ENCODE results near the gene B3GNT9. TPM values are rescaled to one million over a fixed set of nuclear protein-coding genes. Genes with fewer than 3 reads are reported as not detected.

The B3GNT9 gene
- total RNA-seq, 2 experiments from 2014 or later, result 2.0 to 2.1 TPM

DNA sequence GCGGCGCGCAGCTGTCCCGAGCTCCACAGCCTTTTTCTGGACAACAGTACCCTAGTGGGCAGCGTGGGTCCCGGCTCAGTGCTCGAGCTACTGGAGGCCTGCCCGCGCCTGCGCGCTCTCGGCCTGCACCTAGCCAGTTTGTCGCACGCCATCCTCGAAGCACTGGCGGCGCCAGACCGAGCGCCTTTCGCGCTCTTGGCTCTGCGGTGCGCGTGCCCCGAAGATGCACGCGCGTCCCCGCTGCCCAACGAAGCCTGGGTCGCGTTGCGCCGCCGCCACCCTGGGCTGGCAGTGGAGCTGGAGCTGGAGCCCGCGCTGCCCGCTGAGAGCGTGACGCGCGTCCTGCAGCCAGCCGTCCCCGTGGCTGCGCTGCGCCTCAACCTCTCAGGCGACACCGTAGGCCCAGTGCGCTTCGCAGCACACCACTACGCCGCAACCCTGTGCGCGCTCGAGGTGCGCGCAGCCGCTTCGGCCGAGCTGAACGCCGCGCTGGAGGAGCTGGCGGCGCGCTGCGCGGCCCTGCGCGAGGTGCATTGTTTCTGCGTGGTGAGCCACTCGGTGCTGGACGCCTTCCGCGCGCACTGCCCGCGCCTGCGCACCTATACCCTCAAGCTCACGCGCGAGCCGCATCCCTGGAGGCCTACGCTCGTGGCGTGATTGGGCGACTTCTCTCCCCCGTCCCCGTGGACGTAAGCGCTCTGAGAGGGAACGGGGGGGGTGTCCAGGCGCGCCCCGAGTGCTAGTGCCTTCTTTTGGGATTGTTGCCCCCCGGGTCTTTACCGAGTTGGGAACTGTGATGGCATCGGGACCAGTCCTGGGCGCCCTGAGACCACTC is 12.6 kb upstream of the B3GNT9 start:
- POLR2A ChIA-PET, result interaction anchor here (0.9 to 1.1 kb wide), 2 partner anchors 10 to 11 kb away, joined by 3 to 4 read pairs; no protein-coding TSS in a partner anchor
- CTCF ChIA-PET, result interaction anchor here (0.9 to 4.1 kb wide), 9 partner anchors 8 to 206 kb away, joined by 3 to 26 read pairs (median 4); no protein-coding TSS in a partner anchor

DNA sequence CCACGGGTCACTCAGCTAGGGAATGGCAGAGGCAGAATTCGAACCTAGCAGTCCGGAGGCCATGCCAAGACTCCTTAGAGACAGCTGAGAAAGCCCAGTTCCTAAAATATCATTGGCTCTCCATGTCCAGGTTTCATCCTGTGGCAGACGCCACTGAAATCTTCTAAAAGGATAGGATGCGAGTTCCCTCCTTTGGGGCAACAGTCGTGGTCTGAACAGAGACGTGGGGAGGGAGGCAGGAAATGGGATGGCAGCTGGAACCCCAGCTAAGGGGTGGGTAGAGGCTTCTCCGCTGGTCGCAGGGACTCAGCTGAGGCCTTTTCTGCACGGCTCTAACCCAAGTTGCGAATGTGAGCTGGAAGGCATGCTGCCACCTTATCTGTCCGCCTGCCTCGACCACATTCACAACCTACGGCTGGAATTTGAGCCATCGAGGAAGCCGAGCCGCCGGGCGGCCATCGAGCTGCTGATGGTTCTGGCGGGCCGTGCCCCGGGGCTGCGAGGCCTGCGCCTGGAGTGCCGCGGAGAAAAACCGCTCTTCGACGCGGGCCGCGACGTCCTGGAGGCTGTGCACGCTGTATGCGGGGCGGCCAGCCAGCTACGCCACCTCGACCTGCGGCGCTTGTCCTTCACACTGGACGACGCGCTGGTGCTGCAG is 11.8 kb upstream of the B3GNT9 start:
- CTCF ChIA-PET, result interaction anchor here (0.6 to 4.1 kb wide), 9 partner anchors 7 to 209 kb away, joined by 3 to 26 read pairs (median 5); no protein-coding TSS in a partner anchor
- POLR2A ChIA-PET, result interaction anchor here (0.6 to 1.1 kb wide), 4 partner anchors 9 to 1594 kb away, joined by 3 to 4 read pairs (median 4); no protein-coding TSS in a partner anchor

DNA sequence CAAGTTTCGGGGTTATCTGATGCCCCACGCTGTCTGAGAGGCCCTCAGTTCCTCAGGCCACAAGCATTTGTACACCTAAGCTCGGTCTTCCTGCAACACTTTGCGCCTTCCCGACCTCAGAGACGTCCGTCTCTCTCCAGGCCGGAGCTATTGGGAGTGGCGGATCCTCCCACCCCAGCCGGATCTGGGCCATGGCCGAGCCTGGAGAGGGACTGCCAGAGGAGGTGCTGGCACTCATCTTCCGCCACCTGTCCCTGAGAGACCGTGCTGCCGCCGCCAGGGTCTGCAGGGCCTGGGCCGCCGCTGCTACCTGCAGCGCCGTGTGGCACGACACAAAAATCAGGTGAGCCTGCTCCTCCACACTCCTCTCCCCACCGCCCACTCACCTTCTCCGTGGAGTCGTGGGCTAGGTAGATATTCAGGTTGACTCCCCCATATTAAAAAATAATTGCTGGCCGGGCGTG is 10.8 kb upstream of the B3GNT9 start:
- ChIA-PET POLR2A (interaction anchor here (0.5 kb wide), 1 partner anchor 229 kb away, joined by 3 read pairs; no protein-coding TSS in a partner anchor), CTCF (interaction anchor here (1.2 to 4.1 kb wide), 5 partner anchors 9 to 183 kb away, joined by 5 to 26 read pairs (median 6); partner anchors contain the start of gene NOL3)

DNA sequence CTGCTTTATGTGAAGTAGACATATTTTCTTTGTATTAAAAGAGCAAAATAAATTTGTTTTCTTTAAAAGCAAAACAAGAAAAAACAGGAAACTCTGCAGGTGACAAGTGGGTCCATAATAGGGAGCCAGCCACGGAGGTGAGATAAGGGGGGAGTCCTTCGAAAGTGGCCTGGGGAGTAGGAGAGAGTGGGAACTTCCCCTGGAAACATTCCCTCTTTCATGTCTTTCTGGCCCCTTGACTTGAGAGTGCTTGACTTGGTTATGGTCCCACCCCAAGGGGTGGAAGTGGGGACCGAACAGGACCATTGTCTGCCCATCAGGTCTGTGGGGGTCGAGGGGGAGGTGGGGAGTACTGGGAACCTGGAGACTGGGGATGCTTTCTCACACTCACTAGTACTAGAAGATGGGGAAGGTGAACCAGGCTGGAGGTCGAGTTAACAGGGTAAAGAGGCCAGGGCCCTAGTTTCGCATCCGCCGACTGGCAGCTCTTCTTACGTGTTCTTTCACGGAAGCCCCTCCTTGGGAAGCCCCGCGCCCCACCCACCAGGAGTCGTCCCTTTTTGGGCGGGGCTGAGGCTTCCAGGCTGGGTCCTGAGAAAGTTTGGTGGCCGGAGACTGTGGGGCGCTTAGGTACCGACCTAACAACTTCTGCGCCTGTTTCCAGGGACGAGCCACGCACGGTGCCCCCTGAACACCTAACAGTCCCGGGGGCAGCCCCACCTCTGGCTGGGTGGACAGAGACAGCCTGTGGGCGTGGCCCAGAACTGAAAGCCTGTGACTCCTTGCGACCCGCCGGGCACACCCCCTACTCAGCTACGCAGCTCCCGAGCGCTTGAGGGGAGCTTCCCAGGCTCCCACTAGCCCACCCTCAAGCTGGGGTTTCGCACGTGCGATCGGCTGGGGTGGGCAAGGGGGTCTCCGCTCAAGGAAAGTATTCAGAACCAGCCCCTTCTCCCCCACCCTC is 8.1 kb upstream of the B3GNT9 start:
- POLR2A ChIA-PET, result interaction anchor here (0.6 to 2.6 kb wide), 7 partner anchors 12 to 284 kb away, joined by 3 to 14 read pairs (median 5); partner anchors contain the start of gene NOL3

DNA sequence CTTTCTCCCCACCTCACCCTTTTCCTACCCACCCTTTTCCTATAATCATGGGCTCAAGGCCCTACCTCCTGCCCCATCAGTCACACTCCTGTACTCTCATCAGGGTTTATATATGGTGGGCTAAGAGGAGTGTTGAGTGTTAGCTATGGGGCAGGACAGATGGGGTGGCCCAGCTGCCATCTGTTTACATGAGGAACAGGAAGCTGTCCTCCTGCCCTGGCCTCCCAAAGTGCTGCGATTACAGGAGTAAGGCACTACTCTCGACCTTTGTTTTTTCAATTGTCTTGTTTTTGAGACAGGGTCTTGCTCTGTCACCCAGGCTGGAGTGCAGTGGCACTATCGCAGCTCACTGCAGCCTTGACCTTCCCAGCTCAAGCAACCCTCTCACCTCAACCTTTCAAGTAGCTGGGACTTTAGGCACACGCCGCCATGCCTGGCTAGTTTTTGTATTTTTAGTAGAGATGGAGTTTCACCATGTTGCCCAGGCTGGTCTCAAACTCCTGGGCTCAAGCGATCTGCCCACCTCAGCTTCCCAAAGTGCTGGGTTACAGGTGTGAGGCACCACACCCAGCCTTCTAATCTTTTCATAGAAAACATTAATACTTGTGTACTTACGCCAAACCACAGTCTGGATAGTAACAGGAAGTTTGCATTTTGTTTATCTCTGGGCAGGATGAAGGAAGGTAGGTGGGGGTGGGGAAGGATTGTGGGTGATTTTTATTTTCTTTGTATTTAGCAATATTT is 7.3 kb upstream of the B3GNT9 start:
- CTCF ChIA-PET, result interaction anchor here (1.0 to 5.8 kb wide), 7 partner anchors 12 to 200 kb away, joined by 3 to 63 read pairs (median 7); partner anchors contain the start of gene NOL3
- POLR2A ChIA-PET, result interaction anchor here (0.6 to 2.6 kb wide), 6 partner anchors 13 to 284 kb away, joined by 4 to 14 read pairs (median 6); partner anchors contain the start of gene NOL3

More for the DNA sequence above, 8.1 kb upstream of the B3GNT9 start:
- CTCF ChIA-PET, result interaction anchor here (0.6 to 5.8 kb wide), 5 partner anchors 16 to 222 kb away, joined by 3 to 63 read pairs (median 5); no protein-coding TSS in a partner anchor

DNA sequence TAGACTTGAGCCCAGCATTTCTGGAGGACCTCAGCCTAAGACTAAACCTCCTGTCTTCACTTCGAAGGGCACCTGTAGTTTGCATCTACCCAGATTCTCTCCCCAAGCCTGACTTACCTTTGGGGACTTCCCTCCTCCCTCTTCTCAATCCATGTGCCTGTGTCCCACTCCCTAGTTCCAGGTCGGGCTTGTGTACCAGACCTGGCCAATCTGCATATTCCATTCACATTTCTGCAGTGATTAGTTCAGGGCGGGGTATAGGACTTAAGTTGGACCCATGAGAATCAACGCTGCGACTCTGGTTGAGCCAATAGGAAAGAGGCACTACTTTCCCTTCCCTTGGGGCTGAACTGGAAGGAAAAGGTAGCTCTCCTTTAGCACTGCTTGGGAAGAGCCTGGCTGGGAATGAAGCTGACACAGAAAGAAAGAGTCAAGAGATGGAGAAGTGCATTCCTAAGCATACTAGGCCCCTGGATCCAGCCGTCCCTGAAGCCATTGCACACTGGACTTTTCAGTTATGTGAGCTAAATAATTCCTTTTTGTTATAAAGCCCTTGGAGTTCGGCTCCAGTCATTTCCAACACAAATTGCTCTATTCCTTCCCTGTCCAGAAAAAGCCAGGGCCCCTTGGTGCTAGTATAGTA is 6.4 kb upstream of the B3GNT9 start:
- ChIA-PET CTCF (interaction anchor here (0.6 to 5.8 kb wide), 11 partner anchors 13 to 204 kb away, joined by 3 to 63 read pairs (median 5); partner anchors contain the start of gene NOL3), POLR2A (no interaction called here)

DNA sequence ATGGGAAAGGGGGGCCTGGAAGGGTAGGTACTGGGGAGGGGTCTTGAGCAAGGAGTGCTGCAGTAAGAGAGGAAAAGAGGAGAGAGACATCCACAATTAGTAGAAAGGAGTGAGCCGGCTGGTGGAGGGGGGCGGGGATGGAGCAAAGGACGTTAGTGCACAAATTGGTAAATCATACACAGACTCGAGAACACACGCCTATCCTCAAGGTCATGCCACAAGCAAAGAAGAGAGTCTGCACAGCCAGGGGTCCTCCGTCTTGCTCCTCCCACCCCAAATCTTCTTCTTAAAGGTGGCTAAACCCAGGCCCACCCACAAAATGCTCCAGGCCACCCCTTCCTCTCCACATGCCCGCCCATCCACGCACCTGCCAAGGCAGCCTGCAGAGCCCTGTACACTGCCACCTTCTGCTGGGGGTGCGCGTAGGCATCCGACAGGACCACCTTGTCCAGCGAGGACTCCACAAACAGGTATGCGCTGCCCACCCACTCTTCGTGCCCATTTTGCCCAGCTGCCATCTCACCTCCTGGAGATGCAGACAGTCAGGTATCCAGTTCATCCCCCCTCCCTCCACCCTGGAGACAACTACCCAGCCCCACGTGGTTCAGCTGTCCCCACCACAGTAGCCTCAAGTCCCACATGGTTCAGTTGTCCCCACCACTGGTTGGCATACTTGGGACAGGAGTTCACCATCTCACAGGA is 5.5 kb upstream of the B3GNT9 start:
- ChIA-PET POLR2A (no interaction called here), CTCF (interaction anchor here (0.6 to 5.8 kb wide), 21 partner anchors 14 to 212 kb away, joined by 3 to 63 read pairs (median 5); partner anchors contain the start of genes CES4A, EXOC3L1 and NOL3)

DNA sequence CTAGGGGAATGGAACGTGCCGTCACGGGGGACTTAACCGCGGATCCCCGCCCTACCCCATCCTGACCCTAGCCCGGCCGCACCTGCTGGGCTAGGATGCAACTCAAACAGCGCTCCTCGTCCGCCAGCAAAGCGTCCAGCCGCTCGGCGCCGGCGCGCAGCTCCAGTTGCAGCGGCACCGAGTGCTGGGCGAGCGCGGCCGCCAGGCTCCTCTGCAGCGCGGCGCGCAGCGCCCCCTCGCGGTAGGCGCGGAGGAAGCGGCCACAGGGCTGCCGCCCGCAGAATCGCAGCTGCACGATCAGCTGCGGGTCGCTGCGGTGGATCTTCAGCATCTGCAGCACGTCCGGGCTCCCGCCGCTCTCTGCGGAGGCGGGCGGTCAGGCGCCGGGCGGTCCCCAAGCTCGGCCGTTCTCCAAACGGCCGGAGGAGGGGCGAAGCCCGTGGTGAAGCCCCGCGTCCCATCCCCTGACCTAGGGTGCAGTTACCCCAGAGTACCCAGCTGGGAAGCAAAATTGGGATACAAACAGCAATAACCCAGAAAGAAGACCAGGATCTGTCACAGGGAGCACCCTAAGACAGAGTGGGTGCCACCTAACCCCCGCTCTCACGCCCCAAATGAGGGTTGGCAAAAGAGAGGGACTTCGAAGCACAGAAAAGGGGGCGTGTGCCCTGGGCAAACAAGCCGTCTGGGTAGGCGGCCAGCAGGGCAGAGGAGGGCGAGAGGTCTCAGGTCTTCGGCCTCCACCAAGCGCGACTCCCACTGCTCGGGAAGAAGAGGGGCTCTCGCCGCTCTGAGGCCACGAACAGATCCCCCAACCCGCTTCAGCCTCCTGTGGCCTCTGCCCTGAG is 4.7 kb upstream of the B3GNT9 start:
- ChIA-PET CTCF (interaction anchor here (0.6 to 5.8 kb wide), 54 partner anchors 8 to 211 kb away, joined by 3 to 63 read pairs (median 5); partner anchors contain the start of genes CBFB, CES4A, E2F4 and EXOC3L1), POLR2A (interaction anchor here (0.6 to 1.2 kb wide), 3 partner anchors 11 to 137 kb away, joined by 3 to 8 read pairs (median 5); no protein-coding TSS in a partner anchor)

DNA sequence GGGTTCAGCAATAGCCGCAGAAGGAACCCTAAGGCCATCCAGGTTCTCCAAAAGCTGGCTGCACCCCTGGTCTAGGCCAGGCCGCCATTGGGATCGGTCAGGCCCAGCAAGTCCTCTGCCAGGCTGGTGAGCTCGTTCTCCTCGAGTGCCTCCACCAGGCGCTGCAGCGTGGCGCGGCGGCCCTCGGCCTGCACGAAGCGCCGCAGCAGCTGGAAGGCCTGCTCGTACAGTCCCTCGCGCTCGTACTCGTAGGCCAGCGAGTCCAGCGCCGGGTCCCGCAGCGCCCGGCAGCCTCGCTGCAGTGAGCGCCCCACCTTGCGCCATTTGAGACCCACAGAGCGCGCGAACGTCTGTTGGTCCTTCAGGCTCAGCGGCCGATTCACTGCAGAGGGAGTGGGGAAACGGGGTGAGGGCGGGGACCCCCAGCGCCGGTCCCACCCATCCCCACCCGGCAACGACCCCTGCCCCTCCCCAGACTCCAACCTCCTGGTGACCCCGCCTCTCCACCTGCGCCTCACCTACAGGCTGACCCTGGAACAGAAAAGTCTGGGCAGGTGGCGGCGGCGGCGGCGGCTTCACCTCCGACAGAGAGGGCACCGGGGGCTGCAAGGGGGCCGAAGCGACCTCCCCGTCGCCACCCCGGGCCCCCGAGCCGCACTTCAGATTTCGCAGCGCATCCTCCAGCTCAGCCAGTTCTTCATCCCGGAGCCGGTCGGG is 3.9 kb upstream of the B3GNT9 start:
- CTCF ChIA-PET, result interaction anchor here (0.7 to 5.8 kb wide), 52 partner anchors 9 to 274 kb away, joined by 3 to 63 read pairs (median 5); partner anchors contain the start of genes CBFB, CES3, CES4A and E2F4

DNA sequence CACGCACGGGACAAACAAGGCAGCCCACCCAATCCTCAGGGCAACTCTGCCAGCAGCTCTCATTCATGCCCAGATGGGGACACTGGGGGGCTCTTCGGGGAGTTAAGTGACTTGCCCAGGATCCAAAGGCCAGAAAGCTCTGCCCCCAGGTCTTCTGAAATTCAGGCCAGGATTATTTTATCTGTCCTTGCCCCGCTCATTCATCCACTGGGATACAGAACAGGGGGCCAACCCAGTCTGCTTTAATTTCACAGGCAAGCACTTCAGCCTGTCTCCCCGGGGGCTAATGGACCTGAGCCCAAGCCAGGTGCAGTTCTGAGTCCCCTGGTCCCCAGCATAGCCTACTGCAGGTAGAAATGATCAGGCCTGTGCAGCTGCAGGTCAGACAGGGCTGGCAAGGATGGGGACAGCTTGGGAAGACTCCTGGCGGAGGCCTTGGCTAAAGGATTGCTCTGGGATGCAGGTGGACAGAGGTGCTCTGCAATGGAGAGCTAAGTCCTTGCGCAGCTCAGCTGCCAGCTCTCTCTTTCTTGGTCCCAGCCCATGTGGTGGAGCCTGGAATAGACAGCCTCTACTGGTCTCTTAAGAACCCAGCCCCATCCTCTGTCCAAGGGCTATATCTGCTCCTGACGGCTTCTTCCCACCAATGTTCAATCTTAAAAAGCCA is 766 bp upstream of the B3GNT9 start:
- ChIA-PET POLR2A (interaction anchor here (1.3 kb wide), 1 partner anchor 134 kb away, joined by 3 read pairs; no protein-coding TSS in a partner anchor), CTCF (interaction anchor here (0.8 to 2.2 kb wide), 10 partner anchors 11 to 189 kb away, joined by 3 to 13 read pairs (median 3); no protein-coding TSS in a partner anchor)

More for the DNA sequence above, 3.9 kb upstream of the B3GNT9 start:
- POLR2A ChIA-PET, result interaction anchor here (0.9 to 1.2 kb wide), 2 partner anchors 11 to 136 kb away, joined by 5 to 8 read pairs; no protein-coding TSS in a partner anchor

DNA sequence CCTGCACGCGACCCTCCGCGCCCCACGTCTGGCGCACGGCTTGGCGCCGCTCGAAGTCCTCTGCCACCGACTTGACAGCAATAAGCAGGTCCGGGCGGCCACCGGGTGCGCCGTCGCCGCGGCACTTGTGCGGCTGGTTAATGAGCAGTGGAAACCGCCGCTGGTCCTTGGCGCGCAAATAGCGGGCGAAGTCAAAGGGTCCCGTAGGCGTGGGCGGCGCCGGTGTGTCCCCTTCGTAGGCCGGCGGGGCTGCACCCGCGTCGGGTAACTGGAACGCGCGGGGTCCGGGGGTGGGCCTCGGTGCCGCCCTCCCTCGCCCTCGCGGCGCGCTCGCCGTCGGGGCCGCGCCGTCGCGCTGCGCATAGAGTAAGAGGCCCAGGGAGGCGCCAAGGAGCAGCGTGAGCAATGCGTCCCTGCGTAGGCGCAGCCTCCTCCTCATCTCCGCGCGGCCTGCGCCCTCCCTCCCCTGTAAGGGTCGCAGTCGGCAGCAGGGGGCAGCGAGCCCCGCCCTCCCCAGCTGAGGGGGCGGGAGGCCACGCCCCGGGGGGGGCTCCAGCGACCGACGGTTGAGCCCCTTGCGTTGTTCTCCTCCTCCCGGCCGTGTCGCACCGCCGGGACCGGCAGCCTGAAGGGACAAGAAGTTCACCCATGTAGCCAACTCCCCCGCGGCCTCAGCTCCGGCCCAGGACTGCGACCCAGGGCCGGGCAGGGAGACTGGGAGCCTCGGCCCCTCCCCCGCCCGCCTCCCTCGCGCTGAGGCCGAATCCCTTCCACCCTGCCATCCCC is 558 bp downstream of the B3GNT9 start:
- CTCF ChIA-PET, result interaction anchor here (0.7 to 2.2 kb wide), 7 partner anchors 25 to 174 kb away, joined by 3 to 13 read pairs (median 4); no protein-coding TSS in a partner anchor
- POLR2A ChIA-PET, result interaction anchor here (1.3 kb wide), 1 partner anchor 133 kb away, joined by 3 read pairs; no protein-coding TSS in a partner anchor

DNA sequence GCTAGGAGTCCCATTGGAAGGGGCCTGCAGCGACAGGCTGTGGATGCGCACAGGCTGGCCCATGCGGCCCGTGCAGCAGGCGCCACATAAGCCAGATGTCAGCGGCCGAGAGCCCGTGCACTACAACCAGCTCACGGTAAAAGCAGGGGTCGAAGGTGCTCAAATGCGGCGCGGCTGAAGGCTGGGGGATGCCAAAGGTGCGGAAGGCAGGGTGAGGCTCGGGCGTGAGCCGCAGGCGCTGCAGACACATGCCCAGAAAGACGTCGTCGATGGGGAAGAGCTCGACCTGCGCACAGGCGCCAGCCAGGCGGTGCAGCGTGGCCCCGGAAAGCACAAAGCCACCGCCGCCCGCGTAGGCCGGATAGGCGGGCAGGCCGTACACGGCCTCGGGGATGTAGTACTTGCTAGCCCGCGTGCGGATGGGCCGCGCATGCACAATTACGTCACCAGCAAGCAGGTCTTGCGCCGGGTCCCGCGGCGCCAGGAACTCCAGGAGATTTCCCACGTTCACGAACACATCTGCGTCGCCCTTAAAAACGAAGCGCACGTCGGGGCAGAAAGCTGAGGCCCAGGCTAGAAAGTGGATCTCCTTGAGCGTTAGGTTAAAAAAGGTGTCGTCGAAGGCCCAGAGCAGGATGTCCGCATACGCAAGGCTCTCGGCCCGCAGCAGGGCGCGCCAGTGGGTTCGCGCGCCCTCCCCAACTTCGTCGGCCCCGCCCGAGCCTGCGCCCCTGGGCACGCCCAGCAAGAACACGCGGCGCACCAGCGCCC is 1.3 kb downstream of the B3GNT9 start:
- CTCF ChIA-PET, result interaction anchor here (0.6 to 2.2 kb wide), 3 partner anchors 21 to 159 kb away, joined by 3 to 13 read pairs (median 3); partner anchors contain the start of gene NOL3

More for the DNA sequence above, 1.3 kb downstream of the B3GNT9 start:
- POLR2A ChIA-PET, result no interaction called here

Measured in activated CD8-positive, alpha-beta memory T cell treated with anti-CD3 and anti-CD28 coated beads for 36 hours (primary cell).